Measurements from ENCODE around the gene SLC25A1. TPM values are rescaled to one million over a fixed set of nuclear protein-coding genes. Genes with fewer than 3 reads are reported as not detected.

The SLC25A1 gene
- total and polyA plus RNA-seq, 2 of the 8 experiments (the other 6 are each of a cell fraction or from before 2014, with no cell fraction given) = 110 to 148 TPM

DNA sequence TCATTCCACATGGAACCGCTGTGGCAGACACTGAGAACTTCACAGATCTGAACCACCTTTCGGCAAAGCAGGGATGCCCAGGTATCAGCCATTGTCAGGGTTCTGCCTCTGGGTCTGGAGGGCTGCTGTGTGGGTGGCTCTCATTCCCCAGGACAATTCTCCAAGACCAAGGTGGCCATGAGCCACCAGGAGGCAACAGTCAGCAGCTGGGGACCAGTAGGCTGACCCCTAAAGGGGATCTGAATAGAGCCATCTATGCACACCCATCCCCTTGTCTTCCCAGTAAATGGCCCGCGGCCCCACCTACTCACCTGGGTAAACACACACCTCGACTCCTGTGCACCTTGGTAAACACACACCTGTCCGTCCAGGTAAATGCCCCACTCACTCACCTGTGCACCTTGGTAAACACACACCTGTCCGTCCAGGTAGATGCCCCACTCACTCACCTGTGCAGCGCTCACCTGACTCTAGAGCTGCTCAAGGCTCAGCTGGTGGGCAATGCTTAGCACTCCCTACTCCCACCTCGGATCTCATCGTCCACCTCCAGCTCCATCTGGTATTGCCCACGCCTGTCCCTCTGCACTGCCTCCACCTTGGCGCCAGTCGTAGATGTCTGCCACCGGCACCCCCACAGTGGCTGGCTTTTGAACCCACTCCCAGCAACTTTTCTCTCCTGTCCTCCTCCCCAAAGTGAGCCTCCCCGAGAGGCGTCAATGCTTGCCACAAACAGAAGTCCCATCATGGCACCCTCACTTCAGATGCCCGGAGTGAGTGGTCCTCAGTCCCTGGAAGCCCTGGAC lies 10.2 kb downstream of the SLC25A1 start:
- Histone ChIP-seq H4K20me1 (replicated peaks in 1 of 2; ENCODE audit: control insufficient read depth in 1 of 2, insufficient read depth in 2 of 2, low read length in 2 of 2) (peaks cover 2 to 11% of the 10 kb centered on the region in 2 experiments), H2BK5ac (ENCODE audit: low read depth, low read length) (no peak overlapping the region), H2BK120ac (replicated peaks; ENCODE audit: low read depth, low read length) (no peak overlapping the region), H3K4me2 (ENCODE audit: insufficient read depth in 1 of 2, low read depth in 2 of 2, low read length in 2 of 2) (peak overlapping the region in 1 of 2 experiments; percentile 95; a peak in 1 of 4 replicates), H2AFZ (ENCODE audit: low read length) (no peak overlapping the region), H4K5ac (ENCODE audit: insufficient read length, low read depth, low read length) (no peak overlapping the region), H3K18ac (ENCODE audit: extremely low read depth, low read length) (no peak overlapping the region), H4K91ac (replicated peaks; ENCODE audit: insufficient read length, low read length) (no peak overlapping the region), H3K27me3 (replicated peaks in 1 of 4; ENCODE audit: control insufficient read depth in 3 of 4, extremely low read depth in 1 of 4, insufficient read depth in 3 of 4, low read length in 3 of 4) (peaks cover 20 to 46% (median 38%) of the 10 kb centered on the region in 4 experiments), H3K4me3 (ENCODE audit: extremely low read depth in 1 of 4, insufficient read depth in 2 of 4, low read depth in 3 of 4, low read length in 4 of 4) (no peak overlapping the region), H3K14ac (ENCODE audit: insufficient read length) (no peak overlapping the region), H3K36me3 (ENCODE audit: control insufficient read depth in 2 of 4, insufficient read depth in 4 of 4, low read length in 3 of 4) (no peaks in the 10 kb centered on the region), H3K56ac (replicated peaks; ENCODE audit: insufficient read length, low read depth, low read length) (no peak overlapping the region), H3K23me2 (ENCODE audit: low read depth, low read length) (peaks cover 10% of the 10 kb centered on the region), H3K79me2 (ENCODE audit: control insufficient read depth in 1 of 2, insufficient read depth in 2 of 2, low read length in 2 of 2) (peaks cover 5 to 17% of the 10 kb centered on the region in 2 experiments; a peak in 3 of 4 replicates), H3K79me1 (ENCODE audit: low read depth, low read length) (peaks cover 13% of the 10 kb centered on the region), H4K8ac (ENCODE audit: extremely low read depth, insufficient read depth, low read length) (no peak overlapping the region; the same call in 1 of the 2 replicates), H2BK20ac (ENCODE audit: low read length) (no peak overlapping the region), H3K9ac (replicated peaks in 1 of 4; ENCODE audit: extremely low read depth in 1 of 4, low read depth in 3 of 4, low read length in 3 of 4) (no peak overlapping the region), H3K9me3 (ENCODE audit: insufficient read depth in 2 of 2, low read depth in 1 of 2, low read length in 1 of 2) (no peaks in the 10 kb centered on the region), H3K4me1 (replicated peaks in 1 of 4; ENCODE audit: control insufficient read depth in 3 of 4, insufficient read depth in 4 of 4, low read length in 3 of 4) (peaks cover 0 to 20% (median 13%) of the 10 kb centered on the region in 4 experiments; a peak in 6 of 7 replicates), H2AK5ac (ENCODE audit: low read depth, low read length) (no peak overlapping the region), H2BK12ac (ENCODE audit: low read depth, low read length) (no peak overlapping the region), H3K27ac (ENCODE audit: low read depth, low read length) (no peak overlapping the region), H3K4ac (replicated peaks; ENCODE audit: insufficient read length, low read depth, low read length) (no peak overlapping the region), H3K23ac (ENCODE audit: insufficient read length) (no peak overlapping the region), H2BK15ac (ENCODE audit: low read length) (peak overlapping the region; percentile 61; the same call in 1 of the 2 replicates)
- DNase-seq (ENCODE audit: low read depth in 1 of 2, low spot score in 2 of 2) (no peak), FAIRE-seq (no peak)
- TF ChIP-seq, protein P1, sequence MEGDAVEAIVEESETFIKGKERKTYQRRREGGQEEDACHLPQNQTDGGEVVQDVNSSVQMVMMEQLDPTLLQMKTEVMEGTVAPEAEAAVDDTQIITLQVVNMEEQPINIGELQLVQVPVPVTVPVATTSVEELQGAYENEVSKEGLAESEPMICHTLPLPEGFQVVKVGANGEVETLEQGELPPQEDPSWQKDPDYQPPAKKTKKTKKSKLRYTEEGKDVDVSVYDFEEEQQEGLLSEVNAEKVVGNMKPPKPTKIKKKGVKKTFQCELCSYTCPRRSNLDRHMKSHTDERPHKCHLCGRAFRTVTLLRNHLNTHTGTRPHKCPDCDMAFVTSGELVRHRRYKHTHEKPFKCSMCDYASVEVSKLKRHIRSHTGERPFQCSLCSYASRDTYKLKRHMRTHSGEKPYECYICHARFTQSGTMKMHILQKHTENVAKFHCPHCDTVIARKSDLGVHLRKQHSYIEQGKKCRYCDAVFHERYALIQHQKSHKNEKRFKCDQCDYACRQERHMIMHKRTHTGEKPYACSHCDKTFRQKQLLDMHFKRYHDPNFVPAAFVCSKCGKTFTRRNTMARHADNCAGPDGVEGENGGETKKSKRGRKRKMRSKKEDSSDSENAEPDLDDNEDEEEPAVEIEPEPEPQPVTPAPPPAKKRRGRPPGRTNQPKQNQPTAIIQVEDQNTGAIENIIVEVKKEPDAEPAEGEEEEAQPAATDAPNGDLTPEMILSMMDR (IDR thresholded peaks at IDR 0.05; ENCODE audit: control extremely low read depth in 1 of 3, insufficient read depth in 1 of 3, low read depth in 1 of 3, low read length in 3 of 3) = peak; percentile 32 to 63 (median 40)
- no peak for TF ChIP-seq JUND (IDR thresholded peaks at IDR 0.05; ENCODE audit: low read length)
- peak; percentile 24 to 43; a peak in 3 of 4 replicates for TF ChIP-seq RAD21 (IDR thresholded peaks at IDR 0.05 in 1 of 2, conservative IDR thresholded peaks at IDR 0.05 in 1 of 2; ENCODE audit: low read depth in 2 of 2, low read length in 2 of 2)
- no peak for TF ChIP-seq CEBPB (IDR thresholded peaks at IDR 0.05; ENCODE audit: low read depth, low read length)
- TF ChIP-seq SIN3A (conservative IDR thresholded peaks at IDR 0.05 in 1 of 2, IDR thresholded peaks at IDR 0.05 in 1 of 2; ENCODE audit: low read depth in 1 of 2, low read length in 2 of 2) = no peak
- 88% methylated on average over 17 of the region's 17 CpGs; no CpG with 5 or more reads in 1 of the 2 experiments for WGBS, 2 experiments (ENCODE audit: extremely low coverage in 1 of 2, insufficient coverage in 1 of 2, insufficient read length in 1 of 2, insufficient replicate concordance in 2 of 2, low coverage in 1 of 2, low lambda C conversion rate in 2 of 2, missing lambda C conversion rate in 1 of 2)
- ChIA-PET POLR2A (ENCODE audit: partially characterized antibody) (interaction anchor here (1.5 to 2.2 kb wide), 2 partner anchors 9 to 41 kb away, joined by 4 to 9 read pairs; no protein-coding TSS in a partner anchor), CTCF (ENCODE audit: partially characterized antibody) (interaction anchor here (1.1 to 2.3 kb wide), 6 partner anchors 10 to 119 kb away, joined by 3 to 11 read pairs (median 5); partner anchors contain the start of gene ESS2)

All from H1 (cell line).